ENCODE data around the gene TFPT.

TFPT gene

GRCh38 chr19:54115109-54116063 is at the start of gene TFPT, which contains the start of gene PRPF31:
TSS of gene TFPT (minus strand) at chr19:54115657. CDS start at chr19:54115269, 388 bp downstream.
TSS of gene PRPF31 (plus strand) at chr19:54115754. CDS start at chr19:54118279, 2,525 bp downstream.
- peak; percentile 98 for DNase-seq
- no peaks in the 10 kb centered on the region for H3K27me3 ChIP-seq
- peak within 1 kb of the TSS; percentile 88 to 91 for H3K27ac ChIP-seq
- intact Hi-C loops (cut with DNase I; ENCODE audit: low total_unique reads) = no loop called here
- H3K36me3 ChIP-seq = peaks cover 27 to 36% (median 34%) of the 10 kb centered on the region in 3 donors
- TF ChIP-seq CTCF (IDR thresholded peaks at IDR 0.05) = no peak
- H3K4me3 ChIP-seq = peak within 1 kb of the TSS; percentile 80 to 82
- no peaks in the 10 kb centered on the region for H3K9me3 ChIP-seq
- peaks cover 0 to 28% (median 25%) of the 10 kb centered on the region in 4 donors for H3K4me1 ChIP-seq

- peaks cover 0 to 33% of the 10 kb centered on the region in 2 donors for H3K27me3 ChIP-seq
- no peak for TF ChIP-seq CTCF (IDR thresholded peaks at IDR 0.05)
- no peaks in the 10 kb centered on the region for H3K36me3 ChIP-seq
- no peak overlapping the region for H3K27ac ChIP-seq
- no peak overlapping the region for H3K4me3 ChIP-seq
- intact Hi-C loops (cut with DNase I; ENCODE audit: low total_unique reads) = loop anchor here (5.0 kb wide), 1 partner anchor 67 kb away; no protein-coding TSS in a partner anchor
- H3K9me3 ChIP-seq = no peaks in the 10 kb centered on the region
- no peak for DNase-seq
- H3K4me1 ChIP-seq = peaks cover 0 to 33% (median 18%) of the 10 kb centered on the region in 4 donors
These were observed 49.8 kb upstream of the TFPT start for GRCh38 chr19:54165222-54165621.

GRCh38 chr19:54164369-54165068 is 49.1 kb upstream of the TFPT start:
- peak in 1 of 2 donors; percentile 55 for DNase-seq
- no peaks in the 10 kb centered on the region for H3K9me3 ChIP-seq
- intact Hi-C loops (cut with DNase I; ENCODE audit: low total_unique reads) = loop anchor here (5.0 kb wide), 1 partner anchor 68 kb away; no protein-coding TSS in a partner anchor
- H3K4me1 ChIP-seq = peaks cover 0 to 36% (median 20%) of the 10 kb centered on the region in 4 donors
- peaks cover 0 to 33% of the 10 kb centered on the region in 2 donors for H3K27me3 ChIP-seq
- H3K4me3 ChIP-seq = no peak overlapping the region
- no peaks in the 10 kb centered on the region for H3K36me3 ChIP-seq
- TF ChIP-seq CTCF (IDR thresholded peaks at IDR 0.05) = no peak
- H3K27ac ChIP-seq = no peak overlapping the region

GRCh38 chr19:54162884-54163283 is 47.4 kb upstream of the TFPT start:
- H3K4me1 ChIP-seq = peaks cover 0 to 43% (median 28%) of the 10 kb centered on the region in 4 donors
- intact Hi-C loops (cut with DNase I; ENCODE audit: low total_unique reads) = no loop called here
- TF ChIP-seq CTCF (IDR thresholded peaks at IDR 0.05) = no peak

GRCh38 chr19:54162241-54162805 is 46.9 kb upstream of the TFPT start:
- DNase-seq = peak; percentile 77 to 80
- Histone ChIP-seq H3K27ac (no peak overlapping the region), H3K36me3 (peaks cover 0 to 10% (median 9%) of the 10 kb centered on the region in 3 donors), H3K9me3 (no peaks in the 10 kb centered on the region), H3K27me3 (peaks cover 0 to 33% of the 10 kb centered on the region in 2 donors), H3K4me1 (peaks cover 0 to 44% (median 28%) of the 10 kb centered on the region in 4 donors), H3K4me3 (peak overlapping the region; percentile 12 to 33)
- no peak for TF ChIP-seq CTCF (IDR thresholded peaks at IDR 0.05)
- intact Hi-C loops (cut with DNase I; ENCODE audit: low total_unique reads) = no loop called here

More at GRCh38 chr19:54162884-54163283, 47.4 kb upstream of the TFPT start:
- H3K4me3 ChIP-seq = no peak overlapping the region
- peaks cover 0 to 33% of the 10 kb centered on the region in 2 donors for H3K27me3 ChIP-seq
- H3K27ac ChIP-seq = no peak overlapping the region
- no peaks in the 10 kb centered on the region for H3K9me3 ChIP-seq
- H3K36me3 ChIP-seq = peaks cover 0 to 5% (median 4%) of the 10 kb centered on the region in 3 donors
- no peak for DNase-seq
